GM18867 (cell line): ENCODE data around the gene BRD3OS.

Experiments
- ATAC-seq: cut with Tn5 transposase; IDR thresholded peaks from one replicate; pipeline ENCODE4 v1.9.1; 2021; ENCODE audit warnings: mild to moderate bottlenecking, moderate library complexity; ENCODE audit not compliant: unreplicated experiment

Gene BRD3OS, protein sequence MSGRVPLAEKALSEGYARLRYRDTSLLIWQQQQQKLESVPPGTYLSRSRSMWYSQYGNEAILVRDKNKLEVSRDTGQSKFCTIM

DNA sequence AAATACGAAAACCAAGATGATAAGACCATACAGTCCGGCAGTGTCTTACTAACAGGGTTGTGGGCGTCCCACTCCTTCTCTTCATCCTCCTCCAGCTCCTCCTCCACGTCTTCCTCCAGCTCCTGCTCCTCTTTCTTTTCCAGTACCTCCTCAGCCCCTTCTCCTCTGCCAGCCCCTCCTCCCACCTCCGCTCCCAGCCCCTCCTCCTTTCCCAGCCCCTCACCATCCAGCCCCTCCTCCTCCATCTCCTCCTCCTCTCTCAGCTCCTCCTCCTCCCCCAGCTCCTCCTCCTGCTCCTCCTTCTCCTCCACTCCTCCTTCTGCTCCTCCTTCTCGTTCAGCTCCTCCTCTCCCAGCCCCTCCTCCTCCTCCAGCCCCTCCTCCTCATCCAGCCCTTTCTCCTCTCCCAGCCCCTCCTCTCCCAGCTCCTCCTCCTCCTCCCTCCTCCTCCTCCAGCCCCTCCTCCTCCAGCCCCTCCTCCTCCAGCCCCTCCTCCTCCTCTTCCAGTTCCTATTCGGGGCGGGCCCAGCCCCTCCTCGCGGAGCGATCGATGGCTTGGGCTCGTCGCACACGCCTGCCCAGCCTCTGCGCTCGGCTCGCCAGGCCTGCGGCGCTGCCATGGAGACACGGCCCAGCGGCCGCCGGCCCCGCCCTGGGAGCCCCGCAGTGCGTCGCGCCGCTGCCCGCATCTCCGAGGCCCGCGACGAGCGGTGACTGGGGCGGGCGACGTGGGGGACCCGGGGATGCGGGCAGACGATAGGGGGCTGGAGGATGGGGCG lies at the start of gene BRD3OS:
TSS of gene BRD3OS (plus strand) at position 654 of the 778 bp plus-strand sequence. CDS start 1,267 bp downstream, outside the sequence.
- peak; percentile 83 for ATAC-seq

DNA sequence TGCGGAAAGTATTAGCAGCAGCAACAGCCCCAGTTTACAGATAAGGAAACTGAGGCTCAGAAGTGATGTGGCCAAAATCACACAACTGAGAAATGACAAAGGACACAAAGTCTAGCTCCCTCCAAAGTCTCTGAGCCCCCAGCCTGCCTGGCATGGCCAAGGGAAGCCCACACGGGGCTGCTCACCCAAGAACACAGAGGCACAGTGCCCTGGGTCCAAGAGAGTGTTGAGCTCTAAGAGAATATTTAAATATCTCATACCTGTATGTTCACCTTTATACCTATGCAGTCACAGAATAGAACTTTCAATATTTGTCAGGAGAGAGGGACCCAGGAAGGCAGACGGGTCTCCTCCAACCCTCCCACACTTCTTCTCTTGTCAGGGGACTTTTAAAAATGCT lies 49.8 kb upstream of the BRD3OS start:
- no peak for ATAC-seq

DNA sequence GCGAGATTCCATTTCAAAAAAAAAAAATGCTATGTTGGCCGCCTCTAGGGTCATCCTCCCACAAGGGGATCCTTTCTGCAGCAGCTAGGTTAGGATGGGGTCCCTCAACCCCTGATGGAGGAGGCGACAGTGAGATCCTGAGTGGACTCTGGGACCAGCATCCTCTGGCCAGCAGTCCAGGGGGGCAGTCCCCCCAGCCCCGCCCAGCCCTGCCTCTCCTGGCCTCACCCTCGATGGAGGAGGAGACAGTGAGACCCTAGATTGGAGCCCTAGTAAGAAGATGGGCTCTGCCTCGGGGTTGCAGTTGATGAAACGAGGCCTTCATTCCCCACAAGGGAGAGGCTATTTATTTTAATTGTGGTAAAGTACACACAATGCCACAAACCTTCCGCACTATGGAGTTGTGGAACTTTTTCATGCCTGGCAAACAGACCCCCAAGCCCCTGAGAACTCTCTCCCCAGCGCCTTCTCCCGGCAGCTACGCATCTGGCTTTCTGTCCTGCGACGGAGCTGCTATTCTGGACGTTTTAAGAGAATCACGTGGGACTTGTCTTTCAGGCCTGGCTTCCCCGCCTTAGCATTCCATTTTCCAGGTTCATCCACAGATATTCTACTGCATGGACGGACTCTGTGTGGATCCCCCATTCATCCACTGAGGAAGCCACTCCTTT lies 49.0 kb upstream of the BRD3OS start:
- ATAC-seq = no peak

DNA sequence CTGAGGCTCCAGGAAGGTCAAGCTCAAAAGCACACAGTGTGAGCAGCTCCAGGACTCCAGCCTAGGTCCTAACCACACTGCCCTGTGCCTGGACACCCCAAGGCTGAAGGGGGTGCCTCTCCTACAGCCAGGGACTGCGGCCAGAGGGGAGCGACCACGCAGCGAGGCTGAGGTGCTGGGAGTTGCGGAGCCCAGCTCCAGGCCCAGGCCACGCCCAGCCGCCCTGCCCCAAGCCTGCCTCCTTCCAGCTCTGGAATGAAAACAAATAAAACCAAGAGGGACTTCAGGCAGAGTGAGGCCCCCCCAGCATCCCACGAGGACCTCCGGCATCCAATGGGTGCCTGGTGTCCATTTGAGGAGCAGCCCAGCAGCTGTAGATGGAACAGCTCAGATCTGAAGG lies 48.4 kb upstream of the BRD3OS start:
- no peak for ATAC-seq

DNA sequence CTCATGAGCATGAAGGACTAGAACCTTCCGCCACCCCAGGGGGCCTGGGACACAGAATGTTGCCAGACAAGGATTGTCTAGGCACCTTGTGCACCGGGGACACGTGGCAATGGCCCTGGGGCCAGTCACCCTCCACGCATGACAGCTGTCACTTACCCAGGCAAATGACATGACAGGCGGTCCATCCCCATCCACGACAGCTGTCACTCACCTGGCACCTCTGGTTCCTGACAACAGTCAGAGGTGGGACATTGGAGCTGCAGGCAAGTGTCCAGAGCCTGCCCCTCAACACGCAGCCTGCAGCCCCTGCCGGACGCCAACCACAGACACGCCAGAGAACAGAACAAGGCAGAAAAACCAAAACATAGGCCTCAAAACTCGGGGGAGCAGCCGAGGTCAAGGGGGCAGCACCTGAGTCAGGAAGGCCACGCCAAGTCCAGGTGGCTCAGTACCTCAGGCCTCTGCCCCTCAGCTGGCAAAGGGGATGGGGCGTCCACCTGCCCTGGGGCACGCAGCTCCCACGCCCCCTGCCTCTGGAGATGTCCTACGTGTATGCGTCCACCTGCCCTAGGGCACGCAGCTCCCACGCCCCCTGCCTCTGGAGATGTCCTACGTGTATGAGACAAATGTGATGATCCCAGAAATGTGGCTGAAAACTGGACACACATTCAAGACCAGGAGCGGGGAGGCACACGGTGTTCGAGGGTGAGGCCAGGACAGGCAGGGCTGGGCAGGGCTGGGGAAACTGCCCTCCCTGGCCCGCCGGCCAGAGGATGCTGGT lies 47.7 kb upstream of the BRD3OS start:
- ATAC-seq = no peak

DNA sequence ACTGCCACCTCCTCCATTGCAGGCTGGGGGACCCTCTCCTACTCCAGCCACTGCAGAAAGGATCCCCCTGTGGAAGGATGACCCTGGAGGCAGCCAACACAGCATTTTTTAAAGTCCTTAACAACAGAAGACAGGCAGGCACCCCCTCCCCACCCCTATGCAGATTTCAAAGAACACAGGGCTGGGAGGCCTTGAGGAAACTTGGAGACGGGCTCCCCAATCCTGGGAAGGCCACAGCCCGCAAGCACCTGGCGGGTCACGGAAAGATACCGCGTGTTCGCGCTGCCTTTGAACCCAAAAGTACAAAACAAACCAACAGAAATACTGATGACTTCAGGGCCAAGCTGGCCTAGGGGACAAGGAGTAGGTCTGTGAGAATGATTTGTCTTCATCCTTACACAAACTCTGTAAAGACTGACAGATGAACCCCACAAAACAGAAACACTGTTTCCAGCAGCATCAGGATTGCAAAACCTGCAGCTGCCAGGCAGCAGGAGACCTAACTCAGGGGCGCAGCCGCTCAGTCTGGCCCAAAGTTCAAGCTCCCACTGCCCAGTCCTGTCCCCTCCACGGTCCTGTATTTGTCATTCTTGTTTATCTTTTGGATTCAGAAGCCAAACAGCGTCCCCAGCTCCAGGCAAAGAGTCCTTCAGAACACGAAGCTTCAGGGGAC lies 46.9 kb upstream of the BRD3OS start:
- ATAC-seq = no peak

DNA sequence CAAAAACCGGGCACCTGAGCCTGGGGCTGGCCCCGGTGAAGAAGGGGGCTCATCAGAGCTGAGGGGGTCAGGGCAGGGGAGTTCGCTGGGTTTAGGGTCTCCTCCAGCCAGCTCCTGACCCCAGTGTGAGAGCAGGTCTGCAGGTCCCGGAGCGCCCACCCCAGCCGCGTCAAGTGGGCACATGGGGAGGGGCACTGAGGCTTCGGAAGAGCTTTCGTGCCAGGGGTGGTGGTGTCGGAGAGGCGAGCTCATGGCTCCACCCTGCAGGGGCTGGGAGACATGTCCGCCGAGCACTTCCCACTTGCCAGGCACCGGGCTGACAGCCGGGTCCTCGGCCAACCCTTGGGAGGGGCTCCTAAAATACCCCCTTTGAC lies 46.4 kb upstream of the BRD3OS start:
- no peak for ATAC-seq

DNA sequence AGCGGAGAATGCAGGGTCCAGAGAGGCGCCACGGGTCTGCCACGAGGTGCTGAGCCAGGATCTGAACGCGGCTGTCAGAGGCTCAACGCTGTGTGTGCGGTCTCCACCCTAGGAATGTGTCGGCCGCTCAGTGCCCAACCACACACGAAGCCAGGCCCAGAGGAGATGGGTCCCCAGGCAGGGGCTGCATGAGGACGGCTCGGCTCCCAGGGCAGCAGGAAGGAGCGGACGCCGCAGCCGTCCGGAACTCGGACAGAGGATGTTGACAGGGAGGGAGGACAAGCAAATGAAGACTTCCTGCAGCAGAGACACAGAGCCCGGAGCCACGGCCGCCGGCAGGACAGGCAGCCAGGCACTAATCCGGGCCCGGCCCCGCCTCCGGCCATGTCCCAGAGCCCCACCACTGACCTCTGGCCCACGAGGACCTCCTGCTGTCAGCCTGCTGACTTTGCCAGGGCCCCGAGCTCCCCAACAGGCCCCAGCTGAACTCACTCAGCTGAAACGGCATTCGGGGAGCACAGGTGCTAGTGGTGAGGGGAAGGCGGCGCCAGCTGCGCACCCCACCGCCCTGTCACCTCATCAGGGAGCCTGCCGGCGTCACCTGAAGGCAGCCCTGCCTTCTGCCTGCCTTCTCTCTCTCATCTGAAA lies 45.9 kb upstream of the BRD3OS start:
- no peak for ATAC-seq

DNA sequence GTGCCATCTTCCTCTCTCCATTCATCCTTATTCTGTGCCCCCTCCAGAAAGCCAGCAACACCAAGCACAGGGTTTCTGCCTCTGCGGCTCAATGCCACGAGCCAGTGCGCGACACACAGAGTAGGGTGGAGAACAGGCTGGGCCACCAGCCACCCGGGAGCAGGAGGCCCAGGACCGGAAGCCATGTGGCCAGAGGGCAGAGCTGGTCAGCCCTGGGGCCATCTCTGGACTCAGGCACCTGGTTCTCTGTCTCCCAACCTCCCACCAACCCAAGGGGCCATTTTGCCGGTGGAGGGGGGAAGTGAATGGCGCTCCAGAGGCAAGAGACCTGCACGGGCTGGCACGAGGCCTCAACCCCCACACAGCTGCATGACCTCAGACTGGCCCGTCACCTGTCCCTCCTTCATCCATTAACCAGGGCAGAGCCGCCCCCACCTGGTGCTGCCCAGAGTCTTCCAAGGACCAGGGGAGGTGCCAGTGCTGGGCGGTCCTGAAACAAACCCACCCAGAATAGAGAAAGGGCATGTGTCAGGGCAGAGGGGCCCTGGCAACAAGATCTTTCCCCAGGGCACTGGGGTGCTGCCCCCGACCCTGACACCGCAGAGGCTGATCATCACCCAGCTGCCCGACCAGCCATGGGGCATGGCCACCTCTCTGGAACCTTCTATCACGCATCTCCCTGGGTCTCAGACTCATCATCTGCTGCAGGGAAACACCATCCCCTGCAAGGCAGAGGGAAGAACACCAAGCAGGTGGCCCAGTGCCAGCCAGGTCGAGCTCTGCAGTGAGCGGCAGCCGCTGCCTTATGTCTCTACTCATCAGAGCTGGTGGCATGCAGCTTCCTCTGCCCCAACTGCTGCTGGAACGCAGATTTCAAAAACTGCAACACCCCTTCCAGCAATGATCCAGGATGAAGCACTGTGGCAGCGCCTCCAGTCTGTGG lies 45.1 kb upstream of the BRD3OS start:
- ATAC-seq = no peak

DNA sequence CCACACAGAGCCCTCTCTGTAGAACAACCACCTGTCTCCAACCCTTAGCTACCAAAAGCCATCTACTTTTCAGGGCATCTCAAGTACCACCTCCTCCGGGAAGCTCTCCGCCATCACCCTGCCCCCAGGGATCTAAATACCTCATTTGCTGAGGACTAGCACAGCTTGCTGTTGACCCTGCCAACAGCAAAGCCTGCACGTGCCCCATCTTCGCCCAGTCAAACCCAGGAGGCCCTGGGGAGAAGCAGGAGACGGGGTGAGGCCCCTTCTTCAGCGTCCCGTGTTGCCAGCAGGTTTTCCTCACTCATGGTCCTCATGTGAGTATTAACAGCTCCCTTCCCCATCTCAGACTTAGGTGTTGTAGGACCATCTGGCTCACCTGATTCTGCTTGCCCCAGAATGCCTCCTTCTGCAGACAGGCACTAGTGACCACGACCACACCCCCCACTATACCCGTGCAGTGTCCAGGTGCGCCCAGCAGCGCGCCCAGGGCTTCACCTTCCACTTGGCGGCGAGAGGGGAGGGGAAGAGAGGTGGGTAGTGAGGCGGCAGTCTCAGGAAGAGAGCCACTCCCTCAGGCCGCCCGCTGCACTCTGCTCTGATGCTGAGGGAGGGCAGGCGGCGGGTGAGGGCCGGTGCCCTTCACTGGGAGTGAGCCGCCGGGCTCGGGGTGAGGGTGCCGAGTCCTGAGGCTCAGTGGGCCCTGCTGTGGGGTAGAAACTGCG lies 44.3 kb upstream of the BRD3OS start:
- no peak for ATAC-seq

DNA sequence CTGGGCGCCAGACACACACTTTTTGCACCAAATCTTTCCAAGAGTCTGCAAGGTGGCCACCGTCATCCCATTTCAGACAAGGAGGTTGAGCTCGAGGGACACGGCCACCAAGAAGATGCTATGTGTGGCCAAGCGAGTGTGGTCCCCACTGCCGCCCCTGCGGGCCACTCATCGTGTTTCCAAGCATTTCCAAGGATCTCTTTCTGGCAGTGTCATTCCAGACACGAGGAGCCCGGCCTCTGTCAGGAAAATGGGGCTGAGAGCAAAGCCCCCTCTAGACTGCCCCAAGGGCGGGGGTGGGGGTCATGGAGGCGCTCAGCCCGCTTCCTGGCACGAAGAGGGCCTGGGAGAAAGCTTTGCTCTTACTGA lies 43.7 kb upstream of the BRD3OS start:
- ATAC-seq = no peak

DNA sequence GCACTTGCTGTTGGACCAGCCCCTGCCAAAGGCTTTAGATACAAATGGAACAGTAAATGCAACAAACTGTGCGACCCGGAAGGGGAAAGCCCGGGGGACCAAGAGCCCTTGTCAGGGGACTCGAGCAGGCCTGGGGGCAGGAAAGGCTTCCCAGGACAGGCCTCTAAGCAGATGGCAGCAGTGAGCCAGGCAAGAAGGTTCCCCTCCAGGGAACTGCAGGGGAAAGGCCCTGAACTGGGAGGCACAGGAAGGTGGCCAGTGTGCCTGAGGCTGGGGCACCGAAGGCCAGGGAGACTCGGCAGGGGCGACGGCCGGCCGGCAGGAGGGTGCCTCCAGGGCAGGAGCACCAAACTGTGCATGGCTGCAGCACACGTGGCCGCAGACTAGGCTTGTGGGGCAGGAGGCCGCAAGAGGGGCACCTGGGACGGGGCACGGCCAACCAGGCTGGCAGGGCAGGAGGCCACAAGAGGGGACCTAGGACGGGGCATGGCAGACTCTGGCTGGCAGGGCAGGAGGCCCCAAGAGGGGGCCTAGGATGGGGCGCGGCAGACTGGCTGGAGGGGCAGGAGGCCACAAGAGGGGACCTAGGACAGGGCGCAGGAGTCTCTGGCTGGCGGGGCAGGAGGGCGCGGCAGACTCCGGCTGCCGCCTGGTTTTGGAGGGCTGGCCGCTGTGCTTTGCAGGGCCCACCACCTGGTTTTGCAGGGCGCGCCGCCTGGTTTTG lies 43.2 kb upstream of the BRD3OS start:
- no peak for ATAC-seq

DNA sequence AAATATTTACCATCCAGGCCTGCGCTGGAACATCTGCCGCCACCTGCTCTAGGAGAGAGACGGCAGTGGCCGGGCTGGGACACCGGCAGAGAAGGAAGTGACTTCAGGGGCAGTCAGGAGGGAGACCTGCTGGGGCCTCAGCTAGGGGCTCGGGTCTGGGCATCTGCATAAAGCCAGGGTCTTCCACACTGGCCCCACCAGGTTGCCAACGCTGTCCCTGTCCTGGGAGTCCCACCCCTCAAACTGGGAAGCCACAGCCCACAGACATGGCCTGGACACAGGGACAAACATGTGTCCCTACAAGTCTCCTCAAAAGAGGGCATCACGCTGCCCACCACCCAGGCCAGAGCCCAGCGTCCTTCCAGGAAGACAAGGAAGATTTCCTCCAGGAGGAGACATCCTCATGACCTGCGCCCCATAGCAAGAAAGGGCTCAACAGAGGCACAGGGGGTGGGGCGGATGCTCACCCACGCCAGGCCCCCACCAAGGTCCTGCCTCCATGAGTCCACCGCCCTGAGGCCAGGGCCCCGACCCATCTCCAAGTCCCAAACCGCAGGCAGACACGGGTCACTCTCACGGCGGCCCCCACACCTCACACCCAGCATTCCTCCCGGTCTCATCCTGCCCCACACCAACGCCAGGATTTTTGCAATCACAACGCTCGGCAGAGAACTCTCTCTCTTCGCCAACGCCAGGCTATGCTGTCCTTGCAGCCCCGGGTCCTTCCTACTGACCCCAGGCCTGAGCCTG lies 42.1 kb upstream of the BRD3OS start:
- ATAC-seq = no peak

DNA sequence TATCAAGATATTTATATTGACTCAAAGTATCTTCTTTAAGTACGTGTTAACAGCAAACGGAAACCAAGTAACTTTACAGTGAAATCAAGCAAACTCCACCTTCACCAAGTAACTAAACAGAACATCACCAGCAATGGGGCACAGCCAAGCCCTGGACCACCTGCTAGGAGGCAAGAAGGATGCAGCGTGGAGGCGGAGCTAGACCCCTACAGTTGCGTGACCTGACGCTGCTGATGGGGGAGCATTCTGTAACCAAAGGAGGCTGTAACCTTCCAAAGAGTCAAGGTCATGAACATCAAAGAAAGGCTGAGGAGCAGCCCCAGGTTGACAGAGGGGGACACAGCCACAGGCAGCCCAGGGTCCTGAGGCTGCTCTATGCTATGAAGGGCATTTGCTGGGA lies 39.2 kb upstream of the BRD3OS start:
- no peak for ATAC-seq

DNA sequence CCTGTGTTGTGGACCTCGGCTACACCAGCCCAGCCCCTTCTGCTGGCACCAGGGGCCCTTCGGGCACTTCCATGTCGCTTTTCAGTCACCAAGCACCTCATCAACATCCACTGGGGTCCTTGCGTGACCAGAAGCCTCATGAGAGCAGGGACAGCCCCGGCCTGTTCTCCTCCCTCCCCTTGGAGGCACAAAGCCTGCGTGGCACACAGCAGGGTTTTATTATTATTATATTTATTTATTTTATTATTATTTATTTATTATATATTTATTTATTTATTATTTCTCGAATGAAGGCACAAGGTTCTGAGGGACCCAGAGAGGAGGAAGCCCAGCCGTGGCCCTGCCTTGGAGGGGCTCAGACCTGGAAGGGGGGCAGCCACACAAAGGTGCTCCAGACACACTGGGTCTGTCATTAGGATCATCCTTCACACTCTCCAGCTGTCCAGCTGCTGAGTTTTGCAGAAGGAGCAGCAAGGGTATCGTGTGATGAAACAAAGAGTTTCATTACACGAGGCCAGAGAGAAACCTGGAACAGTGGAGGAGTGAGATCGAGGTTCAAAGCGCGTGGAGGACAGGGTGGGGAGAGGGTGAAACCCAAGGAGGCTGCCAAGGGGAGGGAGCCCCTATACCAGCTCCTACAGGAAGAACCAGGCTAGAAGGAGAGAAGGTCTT lies 38.4 kb upstream of the BRD3OS start:
- ATAC-seq = no peak

DNA sequence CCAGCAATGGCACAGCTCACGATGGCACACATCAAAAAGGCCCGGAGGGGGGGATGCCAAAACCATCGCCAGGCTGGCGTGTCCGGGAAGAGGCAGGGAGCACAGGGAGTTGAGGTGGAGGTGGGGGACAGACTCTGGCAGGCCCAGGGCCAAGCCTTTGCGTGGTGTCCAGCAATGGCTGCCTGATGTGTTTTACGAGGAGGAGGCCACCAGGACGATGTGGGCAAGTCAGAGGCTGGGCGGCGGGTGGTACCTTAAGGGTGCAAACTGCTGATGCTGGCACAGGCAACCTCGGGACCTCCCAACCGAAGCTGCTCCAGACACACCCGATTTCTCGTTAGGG lies 37.9 kb upstream of the BRD3OS start:
- ATAC-seq = no peak
